DOHH2 (cell line): ENCODE results near the gene BLOC1S1.
A peak's percentile ranks its signal among the peaks of the same experiment; 100 is the strongest.

Source experiments
- H3F3A ChIP-seq: fragments of 200-600 bp; sonication (generic), shearing (Covaris generic); 2 replicates; pipeline ENCODE4 v1.6.0; 2016; ENCODE audit warnings: antibody characterized with exemption, mild to moderate bottlenecking; ENCODE audit not compliant: control insufficient read depth, insufficient read depth
- H3K27ac ChIP-seq: fragments of 200-600 bp; sonication (generic); 2 replicates; pipeline ENCODE4 v1.5.1; 2014; ENCODE audit warnings: low read depth, mild to moderate bottlenecking, low read length, moderate library complexity
- H3K27me3 ChIP-seq: fragments of 200-600 bp; sonication (generic); 2 replicates; pipeline ENCODE4 v1.6.1; 2014; ENCODE audit warnings: mild to moderate bottlenecking, low read length, mixed read lengths; ENCODE audit not compliant: control insufficient read depth
- H3K36me3 ChIP-seq: fragments of 200-600 bp; sonication (generic); 2 replicates; pipeline ENCODE4 v1.6.1; 2014; ENCODE audit warnings: mild to moderate bottlenecking, low read length, moderate library complexity, mixed read lengths; ENCODE audit not compliant: control insufficient read depth
- H3K4me1 ChIP-seq: fragments of 200-600 bp; sonication (generic); 2 replicates; pipeline ENCODE4 v1.6.1; 2014; ENCODE audit warnings: mild to moderate bottlenecking, low read length, mixed read lengths; ENCODE audit not compliant: control insufficient read depth
- H3K4me2 ChIP-seq: fragments of 200-600 bp; sonication (generic); 2 replicates; pipeline ENCODE4 v1.6.0; 2014; ENCODE audit warnings: mild to moderate bottlenecking, low read length, moderate library complexity
- H3K4me3 ChIP-seq: fragments of 200-600 bp; sonication (generic); 2 replicates; pipeline ENCODE4 v1.5.1; 2014; ENCODE audit warnings: mild to moderate bottlenecking, low read length, mixed read lengths
- H3K79me2 ChIP-seq: fragments of 200-600 bp; sonication (generic); 2 replicates; pipeline ENCODE4 v1.6.1; 2014; ENCODE audit warnings: mild to moderate bottlenecking, low read length, mixed read lengths; ENCODE audit not compliant: control insufficient read depth
- H3K9me2 ChIP-seq: fragments of 200-600 bp; sonication (generic); replicated peaks from 2 replicates; pipeline ENCODE4 v1.6.1; 2014; ENCODE audit warnings: mild to moderate bottlenecking, low read length, mixed read lengths; ENCODE audit not compliant: control insufficient read depth
- H3K9me3 ChIP-seq: fragments of 200-600 bp; sonication (generic); 2 replicates; pipeline ENCODE4 v1.6.1; 2014; ENCODE audit warnings: antibody characterized with exemption, low read length, mixed read lengths; ENCODE audit not compliant: control insufficient read depth, insufficient read depth
- H4K20me1 ChIP-seq: fragments of 200-600 bp; sonication (generic); 2 replicates; pipeline ENCODE4 v1.6.0; 2014; ENCODE audit warnings: low read depth, mild to moderate bottlenecking, antibody characterized with exemption, low read length, moderate library complexity; ENCODE audit not compliant: control insufficient read depth, insufficient read depth
- EZH2phosphoT487 ChIP-seq: fragments of 200-600 bp; sonication (generic); IDR thresholded peaks from 2 replicates; pipeline ENCODE4 v1.6.1; 2017; ENCODE audit warnings: borderline replicate concordance, mild to moderate bottlenecking, antibody characterized with exemption, low read length, moderate library complexity, mixed read lengths
- TF ChIP-seq, protein P1 (sequence below): fragments of 200-600 bp; sonication (generic); IDR thresholded peaks from one replicate; pipeline ENCODE4 v1.5.1; 2014; ENCODE audit warnings: antibody characterized with exemption, mild to moderate bottlenecking, low read depth, low read length; ENCODE audit not compliant: poor library complexity, severe bottlenecking

The BLOC1S1 gene

GRCh38 chr12:55725556-55725955, 9.7 kb downstream of the BLOC1S1 start:
- H3K36me3 ChIP-seq = peaks cover 23% of the 10 kb centered on the region
- no peak for TF ChIP-seq EZH2phosphoT487
- TF ChIP-seq, protein P1, sequence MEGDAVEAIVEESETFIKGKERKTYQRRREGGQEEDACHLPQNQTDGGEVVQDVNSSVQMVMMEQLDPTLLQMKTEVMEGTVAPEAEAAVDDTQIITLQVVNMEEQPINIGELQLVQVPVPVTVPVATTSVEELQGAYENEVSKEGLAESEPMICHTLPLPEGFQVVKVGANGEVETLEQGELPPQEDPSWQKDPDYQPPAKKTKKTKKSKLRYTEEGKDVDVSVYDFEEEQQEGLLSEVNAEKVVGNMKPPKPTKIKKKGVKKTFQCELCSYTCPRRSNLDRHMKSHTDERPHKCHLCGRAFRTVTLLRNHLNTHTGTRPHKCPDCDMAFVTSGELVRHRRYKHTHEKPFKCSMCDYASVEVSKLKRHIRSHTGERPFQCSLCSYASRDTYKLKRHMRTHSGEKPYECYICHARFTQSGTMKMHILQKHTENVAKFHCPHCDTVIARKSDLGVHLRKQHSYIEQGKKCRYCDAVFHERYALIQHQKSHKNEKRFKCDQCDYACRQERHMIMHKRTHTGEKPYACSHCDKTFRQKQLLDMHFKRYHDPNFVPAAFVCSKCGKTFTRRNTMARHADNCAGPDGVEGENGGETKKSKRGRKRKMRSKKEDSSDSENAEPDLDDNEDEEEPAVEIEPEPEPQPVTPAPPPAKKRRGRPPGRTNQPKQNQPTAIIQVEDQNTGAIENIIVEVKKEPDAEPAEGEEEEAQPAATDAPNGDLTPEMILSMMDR = no peak
- no peak overlapping the region for H3K27ac ChIP-seq
- H3K4me3 ChIP-seq = no peak overlapping the region
- H4K20me1 ChIP-seq = no peaks in the 10 kb centered on the region
- no peak overlapping the region for H3K4me2 ChIP-seq
- no peaks in the 10 kb centered on the region for H3K9me3 ChIP-seq
- H3K4me1 ChIP-seq = peaks cover 26% of the 10 kb centered on the region
- no peaks in the 10 kb centered on the region for H3K9me2 ChIP-seq
- H3K27me3 ChIP-seq = no peaks in the 10 kb centered on the region
- H3F3A ChIP-seq = peaks cover 12% of the 10 kb centered on the region
- H3K79me2 ChIP-seq = peaks cover 7% of the 10 kb centered on the region

DNA sequence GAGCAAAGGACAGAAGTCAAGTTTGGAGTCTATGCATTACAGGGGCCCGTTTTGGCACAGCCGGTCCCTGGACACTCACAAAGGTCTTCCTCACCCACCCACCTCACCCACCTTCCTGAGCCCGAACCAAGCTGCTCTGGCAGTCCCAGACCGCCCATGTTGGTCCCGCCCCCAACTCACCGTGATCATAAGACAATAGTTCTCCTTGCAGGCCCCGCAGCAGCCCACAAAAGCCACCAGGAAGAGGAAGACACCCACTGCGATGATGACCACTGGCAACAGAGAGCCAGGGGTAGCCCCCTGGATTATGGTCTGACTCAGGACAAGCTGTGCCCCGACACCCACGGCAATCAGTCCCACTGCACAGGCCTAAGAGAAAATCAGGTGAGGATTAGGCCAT, 11.1 kb downstream of the BLOC1S1 start:
- Histone ChIP-seq H3K36me3 (peaks cover 23% of the 10 kb centered on the region), H3K27ac (no peak overlapping the region), H4K20me1 (no peaks in the 10 kb centered on the region), H3K9me2 (no peaks in the 10 kb centered on the region), H3K4me3 (no peak overlapping the region), H3F3A (peaks cover 15% of the 10 kb centered on the region), H3K4me2 (no peak overlapping the region), H3K79me2 (peaks cover 7% of the 10 kb centered on the region), H3K27me3 (no peaks in the 10 kb centered on the region), H3K4me1 (peaks cover 28% of the 10 kb centered on the region), H3K9me3 (no peaks in the 10 kb centered on the region)
- TF ChIP-seq, protein P1 = no peak
- no peak for TF ChIP-seq EZH2phosphoT487

GRCh38 chr12:55727643-55728185, 11.9 kb downstream of the BLOC1S1 start:
- Histone ChIP-seq H3K79me2 (peaks cover 7% of the 10 kb centered on the region), H4K20me1 (no peaks in the 10 kb centered on the region), H3K27me3 (no peaks in the 10 kb centered on the region), H3K36me3 (peaks cover 23% of the 10 kb centered on the region), H3K4me2 (peak overlapping the region; percentile 92), H3K9me2 (no peaks in the 10 kb centered on the region), H3K9me3 (no peaks in the 10 kb centered on the region), H3K27ac (no peak overlapping the region), H3K4me1 (peaks cover 28% of the 10 kb centered on the region), H3K4me3 (peak overlapping the region; percentile 82), H3F3A (peaks cover 15% of the 10 kb centered on the region)
- TF ChIP-seq, protein P1 = no peak
